Measurements from ENCODE around the gene CTSZ.
"Not testable (repeated sequence)": the region's sequence is repeated elsewhere in the genome, so short reads cannot be mapped to it uniquely, and the experiment has no call there.

The CTSZ gene

DNA sequence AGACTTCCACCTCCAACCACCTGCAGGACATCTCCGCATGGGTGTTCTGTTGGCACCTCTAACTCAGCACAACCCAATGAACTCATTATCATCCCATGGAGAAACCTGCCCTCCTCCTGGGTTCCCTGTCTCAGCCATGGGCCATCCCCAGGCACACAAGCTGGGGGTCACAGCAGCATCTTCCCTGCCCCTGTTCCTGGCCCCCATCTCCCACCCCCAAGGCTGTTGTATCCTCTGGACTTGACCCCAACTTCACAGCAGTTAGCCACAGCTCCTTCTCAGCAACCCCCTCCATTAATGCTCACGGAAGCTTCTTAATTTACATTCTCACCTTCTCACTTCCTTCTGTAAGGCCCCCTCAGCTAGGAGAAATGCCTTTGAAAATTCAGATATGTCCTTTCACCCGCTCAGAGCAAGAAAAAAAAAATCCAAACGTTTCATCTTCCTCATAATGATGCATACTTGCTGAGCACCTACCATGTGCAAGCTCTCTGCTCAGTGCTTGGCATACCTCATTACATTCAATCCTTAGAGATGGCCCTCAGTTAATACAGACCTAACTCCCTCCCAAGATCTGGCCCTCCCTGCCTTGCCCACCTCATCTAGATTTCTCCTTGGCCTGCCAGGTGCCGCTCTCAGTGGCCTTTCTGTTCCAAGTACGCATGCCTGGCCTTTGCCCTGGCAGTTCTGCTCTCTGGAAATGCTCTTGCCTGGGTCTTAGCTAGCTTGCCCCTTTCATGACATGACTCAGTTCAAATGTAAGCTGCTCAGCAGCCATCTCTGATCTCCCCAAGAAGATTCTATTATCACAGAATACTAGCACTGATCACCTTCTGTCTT is 28.5 kb downstream of the CTSZ start:
- H3K27ac Mint-ChIP-seq: no peak overlapping the region
- H3K4me3 Mint-ChIP-seq: no peak overlapping the region
- ATAC-seq (replicated peaks): no peak

DNA sequence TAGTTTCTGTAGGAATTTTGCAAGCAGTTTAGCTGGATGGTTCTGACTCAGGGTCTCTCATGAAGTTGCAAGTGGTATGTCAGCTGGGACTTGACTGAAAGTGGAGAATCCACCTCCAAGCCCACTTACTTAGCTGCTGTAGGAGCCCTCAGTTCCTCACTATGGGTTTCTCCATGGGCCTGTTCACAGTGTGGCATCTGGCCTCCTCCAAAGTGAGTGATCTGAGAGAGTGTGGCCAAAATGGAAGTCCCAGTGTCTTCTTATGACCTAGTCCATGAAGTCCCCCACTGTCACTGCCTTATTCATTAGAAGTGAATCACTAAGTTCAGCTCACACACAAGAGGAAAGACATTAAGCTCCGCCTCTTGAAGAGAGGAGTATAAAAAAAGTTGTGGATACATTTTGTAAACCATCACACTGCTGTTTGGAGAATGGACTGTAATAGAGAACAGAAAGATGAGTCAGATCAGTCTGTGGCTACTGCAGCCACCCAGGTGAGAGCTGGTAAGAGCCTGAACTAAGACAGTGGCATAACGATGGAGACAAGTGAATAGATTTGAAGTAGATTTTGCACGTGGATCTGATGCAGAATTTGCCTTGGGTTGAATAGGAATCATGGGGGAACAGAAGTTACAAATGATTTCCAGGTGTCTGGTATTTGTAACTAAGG is 30.9 kb downstream of the CTSZ start:
- Mint-ChIP-seq H3K27me3 (no peaks in the 10 kb centered on the region), H3K4me1 (peaks cover 11 to 33% of the 10 kb centered on the region in 2 donors), H3K4me3 (no peak overlapping the region), H3K36me3 (peaks cover 2 to 3% of the 10 kb centered on the region in 2 donors), H3K9me3 (peaks cover 4 to 5% of the 10 kb centered on the region in 2 donors), H3K27ac (peak overlapping the region; percentile 5)
- ATAC-seq (replicated peaks): peak; percentile 29 to 53
- no peak for DNase-seq

More for the DNA sequence above, 28.5 kb downstream of the CTSZ start:
- no peak for DNase-seq
- Mint-ChIP-seq H3K27me3 (no peaks in the 10 kb centered on the region), H3K4me1 (peaks cover 19 to 42% of the 10 kb centered on the region in 2 donors), H3K9me3 (peaks cover 5 to 8% of the 10 kb centered on the region in 2 donors), H3K36me3 (peaks cover 4 to 9% of the 10 kb centered on the region in 2 donors)

DNA sequence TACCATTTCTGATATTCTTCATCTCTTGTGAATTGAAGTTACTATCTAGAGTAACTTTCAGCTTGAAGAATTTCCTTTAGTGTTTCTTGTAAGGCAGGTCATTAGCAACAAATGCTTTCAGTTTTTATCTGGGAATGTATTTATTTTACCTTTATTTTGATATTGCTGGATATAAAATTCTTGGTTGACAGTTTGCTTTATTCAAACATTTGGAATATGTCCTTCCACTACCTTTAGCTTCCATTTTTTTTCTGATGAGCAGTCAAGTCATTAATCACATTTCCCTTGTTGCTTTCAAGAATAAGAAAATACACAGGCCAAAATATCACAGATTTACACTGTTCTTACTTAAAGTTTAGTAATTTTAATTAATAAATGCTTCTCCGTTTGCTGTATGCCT is 31.7 kb downstream of the CTSZ start:
- Mint-ChIP-seq H3K27me3 (no peaks in the 10 kb centered on the region), H3K4me3 (no peak overlapping the region), H3K27ac (no peak overlapping the region), H3K4me1 (peaks cover 11 to 35% of the 10 kb centered on the region in 2 donors), H3K36me3 (peaks cover 2 to 3% of the 10 kb centered on the region in 2 donors), H3K9me3 (peaks cover 4 to 5% of the 10 kb centered on the region in 2 donors)
- ATAC-seq (replicated peaks) (no peak), DNase-seq (no peak)

DNA sequence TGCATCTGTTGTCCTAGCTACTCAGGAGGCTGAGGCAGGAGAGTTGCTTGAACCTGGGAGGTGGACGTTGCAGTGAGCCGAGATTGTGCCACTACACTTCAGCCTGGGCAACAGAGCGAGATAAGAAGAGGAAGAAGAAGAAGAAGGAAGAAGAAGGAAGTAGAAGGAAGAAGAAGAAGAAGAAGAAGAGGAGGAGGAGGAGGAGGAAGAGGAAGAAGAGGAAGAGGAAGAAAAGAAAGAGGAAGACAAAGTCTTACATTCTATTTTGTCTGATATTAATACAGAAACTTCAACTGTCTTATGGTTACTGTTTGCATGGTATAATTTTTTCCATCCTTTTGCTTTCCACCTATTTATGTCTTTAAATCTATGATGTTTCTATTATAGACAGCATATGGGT is 33.2 kb downstream of the CTSZ start:
- Mint-ChIP-seq H3K27ac (peak overlapping the region; percentile 14), H3K4me3 (no peak overlapping the region), H3K36me3 (peaks cover 2 to 3% of the 10 kb centered on the region in 2 donors), H3K27me3 (no peaks in the 10 kb centered on the region), H3K9me3 (peaks cover 5 to 7% of the 10 kb centered on the region in 2 donors), H3K4me1 (peaks cover 17 to 40% of the 10 kb centered on the region in 2 donors)
- ATAC-seq (replicated peaks): no peak
- no peak for DNase-seq

DNA sequence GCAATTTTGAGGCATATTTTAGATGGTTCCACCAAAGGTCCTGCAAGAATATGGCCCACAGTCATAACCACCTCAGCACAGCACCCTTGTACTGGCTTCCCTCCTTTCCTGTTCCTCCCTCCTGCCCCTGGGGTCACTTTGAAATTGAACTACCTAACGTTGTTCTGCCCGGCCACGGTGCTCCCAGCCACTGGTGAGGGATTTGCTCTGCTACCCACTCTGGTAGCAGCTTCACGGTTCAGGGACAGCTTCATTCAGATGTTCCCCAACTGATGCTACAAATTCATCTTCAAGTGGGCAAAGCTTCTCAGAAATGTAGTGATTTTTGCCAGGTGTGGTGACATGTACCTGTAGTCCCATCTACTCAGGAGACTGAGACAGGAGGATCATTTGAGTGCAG is 33.9 kb downstream of the CTSZ start:
- H3K4me3 Mint-ChIP-seq: no peak overlapping the region
- peaks cover 5 to 7% of the 10 kb centered on the region in 2 donors for H3K9me3 Mint-ChIP-seq
- H3K4me1 Mint-ChIP-seq: peaks cover 11 to 33% of the 10 kb centered on the region in 2 donors
- DNase-seq (no peak), ATAC-seq (replicated peaks) (no peak)
- peaks cover 2 to 3% of the 10 kb centered on the region in 2 donors for H3K36me3 Mint-ChIP-seq
- no peak overlapping the region for H3K27ac Mint-ChIP-seq
- H3K27me3 Mint-ChIP-seq: no peaks in the 10 kb centered on the region

DNA sequence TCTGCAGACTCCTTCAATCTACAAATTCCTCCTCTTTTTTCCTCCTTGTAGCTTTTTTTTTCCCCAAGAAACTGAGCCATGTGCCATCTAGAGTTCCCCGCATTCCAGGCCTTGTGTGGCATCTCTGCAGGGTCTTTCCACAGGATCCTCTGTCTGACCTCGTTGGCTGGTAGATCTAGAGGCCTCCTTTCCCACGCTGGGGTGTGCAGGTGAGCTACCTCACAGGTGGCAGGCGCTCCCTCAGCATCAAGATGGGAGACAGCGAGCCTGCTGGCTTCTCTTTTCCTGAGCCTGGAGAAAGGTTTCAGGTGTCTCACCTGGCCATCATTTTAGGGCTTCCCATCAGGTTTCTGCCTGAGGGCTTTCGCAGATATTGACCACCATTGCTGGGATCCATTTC is 35.6 kb downstream of the CTSZ start:
- Mint-ChIP-seq H3K9me3 (peaks cover 3% of the 10 kb centered on the region in 2 donors), H3K4me1 (peaks cover 11 to 27% of the 10 kb centered on the region in 2 donors), H3K36me3 (peaks cover 0 to 3% of the 10 kb centered on the region in 2 donors), H3K27me3 (no peaks in the 10 kb centered on the region), H3K27ac (no peak overlapping the region), H3K4me3 (no peak overlapping the region)
- DNase-seq: no peak
- ATAC-seq (replicated peaks): no peak

DNA sequence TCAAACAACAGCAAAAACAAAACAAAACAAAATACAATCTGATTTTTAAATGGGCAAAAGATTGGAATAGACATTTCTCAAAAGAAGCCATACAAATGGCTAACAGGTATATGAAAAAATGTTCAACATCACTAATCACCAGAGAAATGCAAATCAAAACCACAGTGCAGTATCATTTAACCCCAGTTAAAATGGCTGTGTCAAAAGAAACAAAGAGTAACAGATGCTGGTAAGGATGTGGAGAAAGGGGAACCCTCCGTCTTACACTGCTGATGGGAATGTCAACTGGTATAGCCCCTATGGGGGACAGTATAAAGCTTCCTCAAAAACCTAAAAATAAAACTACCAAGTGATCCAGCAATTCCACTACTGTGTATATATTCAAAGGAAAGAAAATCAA is 36.9 kb downstream of the CTSZ start:
- Mint-ChIP-seq H3K27me3 (no peaks in the 10 kb centered on the region), H3K9me3 (peaks cover 1 to 3% of the 10 kb centered on the region in 2 donors), H3K4me3 (no peak overlapping the region), H3K27ac (no peak overlapping the region), H3K4me1 (peaks cover 11 to 23% of the 10 kb centered on the region in 2 donors), H3K36me3 (peaks cover 0 to 1% of the 10 kb centered on the region in 2 donors)
- DNase-seq (no peak), ATAC-seq (replicated peaks) (peak in 1 of 2 donors; percentile 23)

DNA sequence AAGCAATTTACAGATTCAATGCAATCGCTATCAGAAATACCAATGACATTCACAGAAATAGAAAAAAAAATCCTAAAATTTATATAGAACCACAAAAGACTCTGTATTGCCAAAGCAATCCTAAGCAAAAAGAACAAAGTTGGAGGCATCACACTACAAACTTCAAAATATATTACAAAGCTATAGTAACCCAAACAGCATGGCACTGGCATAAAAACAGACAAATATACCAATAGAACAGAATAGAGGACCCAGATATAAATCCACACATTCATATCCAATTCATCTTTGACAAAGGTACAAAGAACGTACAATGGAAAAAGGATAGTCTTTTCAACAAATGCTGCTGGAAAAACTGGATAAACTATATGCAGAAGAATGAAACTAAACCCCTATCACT is 37.6 kb downstream of the CTSZ start:
- no peaks in the 10 kb centered on the region for H3K27me3 Mint-ChIP-seq
- no peaks in the 10 kb centered on the region for H3K36me3 Mint-ChIP-seq
- H3K27ac Mint-ChIP-seq: no peak overlapping the region
- H3K4me3 Mint-ChIP-seq: no peak overlapping the region
- DNase-seq: no peak
- peaks cover 1 to 3% of the 10 kb centered on the region in 2 donors for H3K9me3 Mint-ChIP-seq
- H3K4me1 Mint-ChIP-seq: peaks cover 11 to 22% of the 10 kb centered on the region in 2 donors
- ATAC-seq (replicated peaks): no peak

DNA sequence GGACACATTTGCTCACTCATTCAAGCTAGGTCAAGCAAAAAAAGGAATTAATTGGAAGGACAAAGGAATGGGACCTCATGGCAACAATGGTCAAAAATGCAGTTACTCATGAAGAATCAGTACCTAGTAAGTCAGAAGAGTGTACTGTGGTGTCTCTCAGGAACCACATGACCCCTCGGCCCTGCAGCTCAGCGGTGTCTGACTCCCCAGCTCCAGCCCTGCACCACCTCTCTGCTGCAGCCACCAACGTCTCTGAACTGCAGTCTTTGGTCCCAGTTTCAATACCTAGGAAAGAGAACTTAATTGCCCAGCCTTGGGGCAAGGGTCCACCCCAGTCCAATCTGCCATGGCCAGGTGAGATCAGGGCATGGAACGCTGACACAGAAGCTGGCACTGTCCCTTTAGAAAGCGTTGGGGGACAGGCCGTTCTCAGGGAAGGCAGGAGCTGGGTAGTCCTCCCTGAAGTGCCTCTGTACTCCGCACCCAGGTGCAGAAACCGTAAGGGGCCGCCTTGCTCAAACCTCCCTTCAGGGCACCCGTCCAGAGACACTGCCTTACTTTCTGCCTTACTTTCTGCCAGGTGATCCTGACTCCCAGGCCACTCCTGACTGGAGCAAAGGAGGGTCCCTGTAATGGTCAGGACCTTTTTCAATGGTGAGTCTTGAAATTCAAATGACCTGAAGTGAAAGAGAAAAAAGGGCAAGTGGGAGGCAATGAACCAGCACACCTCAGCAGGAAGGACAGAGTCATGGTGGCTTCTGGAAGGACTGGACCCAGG is 39.2 kb downstream of the CTSZ start:
- Mint-ChIP-seq H3K36me3 (peaks cover 0 to 2% of the 10 kb centered on the region in 2 donors), H3K4me3 (no peak overlapping the region), H3K9me3 (peaks cover 3 to 6% of the 10 kb centered on the region in 2 donors), H3K27ac (no peak overlapping the region), H3K27me3 (peaks cover 0 to 5% of the 10 kb centered on the region in 2 donors), H3K4me1 (peaks cover 9 to 12% of the 10 kb centered on the region in 2 donors)
- ATAC-seq (replicated peaks) (no peak), DNase-seq (no peak)

DNA sequence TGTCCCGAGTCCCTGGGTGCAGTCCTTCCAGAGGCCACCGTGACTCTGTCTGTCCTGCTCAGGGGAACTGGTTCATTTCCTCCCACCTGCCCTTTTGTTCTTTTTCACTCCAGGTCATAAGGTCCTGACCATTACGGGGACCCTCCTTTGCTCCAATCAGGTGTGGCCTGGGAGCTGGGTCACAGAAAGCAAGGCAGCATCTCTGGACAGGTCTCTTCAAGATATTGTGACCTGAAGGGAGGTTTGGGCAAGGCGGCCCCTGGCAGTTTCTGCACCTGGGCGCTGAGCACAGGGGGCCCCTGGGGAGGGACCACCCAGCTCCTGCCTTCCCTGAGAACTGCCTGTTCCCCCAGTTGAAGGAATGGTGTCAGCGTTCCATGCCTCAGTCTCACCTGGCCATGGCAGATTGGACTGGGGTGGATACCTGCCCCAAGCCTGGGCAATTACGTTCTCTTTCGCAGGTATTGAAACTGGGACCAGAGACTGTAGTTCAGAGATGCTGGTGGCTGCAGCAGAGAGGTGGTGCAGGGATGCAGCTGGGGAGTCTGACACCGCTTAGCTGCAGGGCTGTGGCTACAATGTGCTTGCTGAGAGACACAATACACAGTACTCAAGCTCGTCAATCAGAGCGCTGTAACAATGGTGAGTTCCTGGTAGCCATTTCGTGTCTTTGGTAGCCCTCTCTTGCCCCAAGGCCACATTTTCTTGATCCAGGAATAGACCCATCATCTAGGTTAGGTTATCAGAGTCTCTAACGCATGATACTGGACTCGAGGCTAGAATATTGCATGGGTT is 41.6 kb downstream of the CTSZ start:
- Mint-ChIP-seq H3K27ac (no peak overlapping the region), H3K4me3 (no peak overlapping the region), H3K36me3 (peaks cover 0 to 2% of the 10 kb centered on the region in 2 donors), H3K9me3 (peaks cover 3 to 7% of the 10 kb centered on the region in 2 donors), H3K27me3 (peaks cover 0 to 5% of the 10 kb centered on the region in 2 donors), H3K4me1 (peaks cover 8 to 11% of the 10 kb centered on the region in 2 donors)
- ATAC-seq (replicated peaks) (no peak), DNase-seq (no peak)

DNA sequence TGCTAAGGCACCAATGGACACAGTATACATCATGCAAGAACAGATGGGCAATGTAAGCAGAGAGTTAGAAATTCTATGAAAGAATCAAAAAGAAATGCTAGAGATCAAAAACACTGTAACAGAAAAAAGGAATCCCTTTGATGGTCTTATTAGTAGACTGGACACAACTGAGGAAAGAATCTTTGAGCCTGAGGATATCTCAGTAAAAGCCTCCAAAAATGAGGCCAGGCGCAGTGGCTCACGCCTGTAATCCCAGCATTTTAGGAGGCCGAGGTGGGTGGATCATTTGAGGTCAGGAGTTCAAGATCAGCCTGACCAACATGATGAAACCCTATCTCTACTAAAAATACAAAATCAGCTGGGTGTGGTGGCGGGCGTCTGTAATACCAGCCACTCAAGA is 43.1 kb downstream of the CTSZ start:
- H3K4me1 Mint-ChIP-seq, H3K27ac Mint-ChIP-seq, H3K36me3 Mint-ChIP-seq: not testable (repeated sequence)

DNA sequence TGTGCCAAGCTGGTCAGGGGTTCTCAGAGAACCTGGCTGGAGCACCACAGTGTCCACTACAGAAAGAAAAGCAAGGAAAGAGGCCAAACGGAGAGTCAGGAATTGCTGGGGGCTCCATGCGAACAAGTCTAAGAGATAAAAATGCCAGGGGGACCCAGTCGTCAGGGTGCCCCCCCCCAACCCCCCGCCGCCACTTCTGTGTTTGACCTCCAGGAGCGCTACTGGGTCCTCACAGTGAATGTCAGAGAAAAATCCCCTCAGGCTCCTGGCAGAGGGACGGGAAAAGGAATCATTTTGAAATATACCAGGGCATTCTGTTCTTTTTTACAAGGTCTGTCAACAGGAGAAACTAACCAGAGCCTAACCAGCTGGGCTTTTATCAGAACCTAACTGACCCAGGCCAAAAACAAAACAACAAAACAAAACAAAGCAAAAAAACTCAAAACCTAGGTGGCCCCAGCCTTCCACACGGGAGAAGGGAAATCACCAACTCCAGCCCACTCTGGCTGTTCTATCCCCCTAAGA is 43.9 kb downstream of the CTSZ start:
- Mint-ChIP-seq H3K27me3 (peaks cover 0 to 14% of the 10 kb centered on the region in 2 donors), H3K4me3 (no peak overlapping the region), H3K4me1 (no peaks in the 10 kb centered on the region), H3K36me3 (peaks cover 0 to 2% of the 10 kb centered on the region in 2 donors), H3K9me3 (peaks cover 0 to 7% of the 10 kb centered on the region in 2 donors), H3K27ac (no peak overlapping the region)
- DNase-seq (no peak), ATAC-seq (replicated peaks) (no peak)

More for the DNA sequence above, 43.1 kb downstream of the CTSZ start:
- not testable (repeated sequence) for DNase-seq; H3K9me3 Mint-ChIP-seq; H3K4me3 Mint-ChIP-seq; ATAC-seq (replicated peaks)
- H3K27me3 Mint-ChIP-seq: peaks cover 0 to 14% of the 10 kb centered on the region in 2 donors

DNA sequence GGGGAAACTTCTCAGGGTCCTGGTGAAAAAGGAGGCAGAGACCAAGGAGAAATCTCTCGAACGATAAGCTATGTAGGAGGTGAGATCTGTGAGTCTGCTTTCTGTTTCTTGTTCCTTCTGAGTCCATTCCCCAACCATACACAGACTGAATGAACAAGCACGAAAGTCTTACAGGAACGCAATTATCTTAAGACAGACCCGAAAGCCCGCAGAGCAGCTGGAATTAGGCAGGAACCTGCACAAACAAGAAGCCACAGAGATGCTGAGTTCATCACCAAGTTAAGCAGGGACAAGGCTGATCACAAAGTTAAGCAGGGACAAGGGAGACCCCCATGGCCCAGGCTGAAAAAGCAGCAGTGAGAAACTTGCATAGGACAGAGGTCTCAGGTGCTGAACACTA is 47.4 kb downstream of the CTSZ start:
- H3K4me1 Mint-ChIP-seq: no peaks in the 10 kb centered on the region
- no peak for DNase-seq
- H3K4me3 Mint-ChIP-seq: no peak overlapping the region
- H3K36me3 Mint-ChIP-seq: peaks cover 0 to 2% of the 10 kb centered on the region in 2 donors
- peaks cover 2 to 7% of the 10 kb centered on the region in 2 donors for H3K9me3 Mint-ChIP-seq
- H3K27ac Mint-ChIP-seq: no peak overlapping the region
- peaks cover 0 to 14% of the 10 kb centered on the region in 2 donors for H3K27me3 Mint-ChIP-seq
- ATAC-seq (replicated peaks): no peak

Data from stimulated activated naive B cell treated with anti-CD40 and anti-IgM and Interleukin-4, amounts not matched to agents 10 μg/mL and 1 μg/mL and 100 μg/mL, for 72 hours (primary cell).